ENCODE results near the gene ATP13A4. TPM values are rescaled to one million over a fixed set of nuclear protein-coding genes. Genes with fewer than 3 reads are reported as not detected.

ATP13A4 gene
- total RNA-seq, 1 donor from 2014 or later, result not detected

GRCh38 chr3:193391902-193392301, 162.8 kb downstream of the ATP13A4 start:
- H3K4me1 Mint-ChIP-seq (ENCODE audit: low read depth), result no peaks in the 10 kb centered on the region
- no peaks in the 10 kb centered on the region for H3K36me3 Mint-ChIP-seq (ENCODE audit: low read depth)
- no peak for TF ChIP-seq CTCF (IDR thresholded peaks at IDR 0.05)
- no peak overlapping the region for H3K27ac Mint-ChIP-seq (ENCODE audit: unreplicated experiment)
- H3K4me3 Mint-ChIP-seq (ENCODE audit: unreplicated experiment), result no peak overlapping the region
- H3K27me3 Mint-ChIP-seq (ENCODE audit: low read depth), result no peaks in the 10 kb centered on the region
- DNase-seq (ENCODE audit: low spot score), result no peak
- H3K9me3 Mint-ChIP-seq (ENCODE audit: low read depth), result no peaks in the 10 kb centered on the region

GRCh38 chr3:193389335-193389734, 165.4 kb downstream of the ATP13A4 start:
- TF ChIP-seq CTCF (IDR thresholded peaks at IDR 0.05), result no peak
- Mint-ChIP-seq H3K36me3 (ENCODE audit: low read depth) (no peaks in the 10 kb centered on the region), H3K27me3 (ENCODE audit: low read depth) (no peaks in the 10 kb centered on the region), H3K4me3 (ENCODE audit: unreplicated experiment) (no peak overlapping the region), H3K9me3 (ENCODE audit: low read depth) (no peaks in the 10 kb centered on the region), H3K27ac (ENCODE audit: unreplicated experiment) (no peak overlapping the region), H3K4me1 (ENCODE audit: low read depth) (no peaks in the 10 kb centered on the region)
- DNase-seq (ENCODE audit: low spot score), result no peak

GRCh38 chr3:193388361-193388760, 166.3 kb downstream of the ATP13A4 start:
- Mint-ChIP-seq H3K4me1 (ENCODE audit: low read depth) (no peaks in the 10 kb centered on the region), H3K27ac (ENCODE audit: unreplicated experiment) (no peak overlapping the region), H3K36me3 (ENCODE audit: low read depth) (no peaks in the 10 kb centered on the region), H3K27me3 (ENCODE audit: low read depth) (no peaks in the 10 kb centered on the region), H3K4me3 (ENCODE audit: unreplicated experiment) (no peak overlapping the region), H3K9me3 (ENCODE audit: low read depth) (no peaks in the 10 kb centered on the region)
- no peak for TF ChIP-seq CTCF (IDR thresholded peaks at IDR 0.05)
- DNase-seq (ENCODE audit: low spot score), result no peak

GRCh38 chr3:193387596-193387995, 167.1 kb downstream of the ATP13A4 start:
- Mint-ChIP-seq H3K9me3 (ENCODE audit: low read depth) (no peaks in the 10 kb centered on the region), H3K27ac (ENCODE audit: unreplicated experiment) (no peak overlapping the region), H3K36me3 (ENCODE audit: low read depth) (no peaks in the 10 kb centered on the region), H3K4me3 (ENCODE audit: unreplicated experiment) (no peak overlapping the region), H3K4me1 (ENCODE audit: low read depth) (no peaks in the 10 kb centered on the region), H3K27me3 (ENCODE audit: low read depth) (no peaks in the 10 kb centered on the region)
- DNase-seq (ENCODE audit: low spot score), result no peak
- no peak for TF ChIP-seq CTCF (IDR thresholded peaks at IDR 0.05)

- H3K27me3 Mint-ChIP-seq (ENCODE audit: low read depth), result peaks cover 5% of the 10 kb centered on the region
- no peak within 1 kb of the TSS for H3K27ac Mint-ChIP-seq (ENCODE audit: unreplicated experiment)
- peaks cover 4% of the 10 kb centered on the region for H3K9me3 Mint-ChIP-seq (ENCODE audit: low read depth)
- TF ChIP-seq CTCF (IDR thresholded peaks at IDR 0.05), result no peak
- no peaks in the 10 kb centered on the region for H3K4me1 Mint-ChIP-seq (ENCODE audit: low read depth)
- H3K36me3 Mint-ChIP-seq (ENCODE audit: low read depth), result no peaks in the 10 kb centered on the region
- no peak within 1 kb of the TSS for H3K4me3 Mint-ChIP-seq (ENCODE audit: unreplicated experiment)
- no peak for DNase-seq (ENCODE audit: low spot score)
Observed at GRCh38 chr3:193378706-193379105, 176.0 kb downstream of the ATP13A4 start, which contains the start of gene ATP13A5. Gene ATP13A5, minus strand, starts transcription at chr3:193378753. Its CDS starts 28 bp downstream, at chr3:193378725.
